ENCODE measurements around the gene TRAF3.
A peak's percentile ranks its signal among the peaks of the same experiment; 100 is the strongest.

The TRAF3 gene

DNA sequence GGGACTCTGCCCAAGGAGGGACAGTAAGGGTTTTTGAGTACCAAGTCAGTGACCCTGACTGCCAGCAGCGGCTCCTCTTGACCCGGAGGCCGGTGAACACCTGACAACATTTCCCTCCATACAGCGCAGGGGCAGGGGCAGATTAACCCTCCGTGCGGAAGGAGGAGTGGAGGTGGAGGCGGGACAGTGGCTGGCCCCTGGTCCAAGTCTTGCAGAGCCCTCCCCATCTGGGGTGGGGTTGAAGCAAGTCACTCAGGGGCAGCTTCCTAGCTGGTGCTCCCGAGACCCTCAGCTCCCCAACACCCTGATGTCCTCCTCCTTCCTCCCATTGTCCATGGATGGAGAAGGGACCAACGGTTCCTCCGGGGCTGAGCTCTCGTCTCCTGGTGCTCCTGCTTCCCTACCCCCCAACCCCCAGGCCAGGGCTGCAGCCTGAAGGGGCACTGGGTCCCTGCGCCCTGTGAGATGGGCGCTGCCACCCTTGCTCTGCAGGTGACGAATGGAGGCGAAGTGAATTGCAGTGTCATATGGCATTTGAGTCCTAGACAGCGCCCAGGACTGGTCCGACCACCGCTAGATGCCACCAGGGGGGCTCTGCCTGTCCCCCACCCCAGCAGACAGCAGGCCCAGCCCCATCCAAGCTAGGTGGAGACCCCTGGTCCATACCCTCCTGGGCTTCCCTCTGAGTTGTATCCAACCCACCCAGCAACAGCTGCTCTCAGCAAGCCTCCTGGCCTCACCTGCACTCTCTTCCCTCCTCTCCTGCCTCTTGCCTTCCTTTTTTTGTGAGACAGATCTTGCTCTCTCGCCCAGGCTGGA lies 138.3 kb downstream of the TRAF3 start:
- H3K4me3 ChIP-seq (ENCODE audit: severe bottlenecking): no peak overlapping the region
- H3K27me3 ChIP-seq (ENCODE audit: insufficient read depth, poor library complexity, severe bottlenecking): no peaks in the 10 kb centered on the region
- no peaks in the 10 kb centered on the region for H3K4me1 ChIP-seq (ENCODE audit: insufficient read depth, poor library complexity, severe bottlenecking)
- peak; percentile 68 for DNase-seq (ENCODE audit: low spot score)
- H3K27ac ChIP-seq (ENCODE audit: poor library complexity, severe bottlenecking): no peak overlapping the region
- H3K36me3 ChIP-seq (ENCODE audit: low read depth): no peaks in the 10 kb centered on the region
- H3K9me3 ChIP-seq (ENCODE audit: severe bottlenecking): no peaks in the 10 kb centered on the region
- TF ChIP-seq, protein P1, sequence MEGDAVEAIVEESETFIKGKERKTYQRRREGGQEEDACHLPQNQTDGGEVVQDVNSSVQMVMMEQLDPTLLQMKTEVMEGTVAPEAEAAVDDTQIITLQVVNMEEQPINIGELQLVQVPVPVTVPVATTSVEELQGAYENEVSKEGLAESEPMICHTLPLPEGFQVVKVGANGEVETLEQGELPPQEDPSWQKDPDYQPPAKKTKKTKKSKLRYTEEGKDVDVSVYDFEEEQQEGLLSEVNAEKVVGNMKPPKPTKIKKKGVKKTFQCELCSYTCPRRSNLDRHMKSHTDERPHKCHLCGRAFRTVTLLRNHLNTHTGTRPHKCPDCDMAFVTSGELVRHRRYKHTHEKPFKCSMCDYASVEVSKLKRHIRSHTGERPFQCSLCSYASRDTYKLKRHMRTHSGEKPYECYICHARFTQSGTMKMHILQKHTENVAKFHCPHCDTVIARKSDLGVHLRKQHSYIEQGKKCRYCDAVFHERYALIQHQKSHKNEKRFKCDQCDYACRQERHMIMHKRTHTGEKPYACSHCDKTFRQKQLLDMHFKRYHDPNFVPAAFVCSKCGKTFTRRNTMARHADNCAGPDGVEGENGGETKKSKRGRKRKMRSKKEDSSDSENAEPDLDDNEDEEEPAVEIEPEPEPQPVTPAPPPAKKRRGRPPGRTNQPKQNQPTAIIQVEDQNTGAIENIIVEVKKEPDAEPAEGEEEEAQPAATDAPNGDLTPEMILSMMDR (IDR thresholded peaks at IDR 0.05; ENCODE audit: poor library complexity, severe bottlenecking): no peak
- ATAC-seq (ENCODE audit: low read depth): no peak

DNA sequence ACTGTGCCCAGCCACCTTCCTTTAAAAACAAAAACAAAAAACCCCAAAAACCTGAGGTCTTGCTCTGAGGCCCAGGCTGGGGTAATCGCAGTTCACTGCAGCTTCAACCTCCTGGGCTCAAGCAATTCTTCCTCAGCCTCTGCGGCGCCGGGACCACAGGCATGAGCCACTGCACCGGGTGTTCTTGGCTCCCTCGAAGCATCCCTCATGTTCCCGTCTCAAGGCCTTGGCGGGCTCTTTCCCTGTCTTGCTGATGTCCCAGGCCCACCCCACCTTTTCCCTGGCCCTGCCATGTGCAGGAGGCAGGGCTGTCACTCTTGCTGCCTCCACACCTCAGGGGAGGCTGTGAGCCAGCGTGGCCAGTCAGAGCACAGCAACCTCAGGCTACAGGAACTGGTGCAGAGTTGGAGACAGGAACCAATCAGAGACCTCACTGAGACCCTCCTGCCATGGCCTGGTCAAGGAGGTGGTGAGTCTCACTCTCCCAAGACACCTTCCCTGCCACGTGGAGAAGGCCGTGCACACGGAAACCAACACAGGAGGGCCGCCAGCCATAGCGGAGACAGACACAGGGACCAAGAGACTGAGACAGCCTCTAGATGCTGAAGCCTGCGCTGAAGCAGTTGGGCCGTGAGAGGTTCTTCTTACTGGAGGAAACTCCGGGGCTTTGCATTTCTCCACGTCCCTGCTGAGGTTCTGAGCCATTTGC lies 139.3 kb downstream of the TRAF3 start:
- Histone ChIP-seq H3K36me3 (ENCODE audit: low read depth) (no peaks in the 10 kb centered on the region), H3K27ac (ENCODE audit: poor library complexity, severe bottlenecking) (no peak overlapping the region), H3K4me3 (ENCODE audit: severe bottlenecking) (no peak overlapping the region), H3K27me3 (ENCODE audit: insufficient read depth, poor library complexity, severe bottlenecking) (no peaks in the 10 kb centered on the region), H3K4me1 (ENCODE audit: insufficient read depth, poor library complexity, severe bottlenecking) (no peaks in the 10 kb centered on the region), H3K9me3 (ENCODE audit: severe bottlenecking) (no peaks in the 10 kb centered on the region)
- TF ChIP-seq, protein P1 (IDR thresholded peaks at IDR 0.05; ENCODE audit: poor library complexity, severe bottlenecking): no peak
- peak; percentile 3; the same call in 1 of the 3 replicates for ATAC-seq (ENCODE audit: low read depth)
- no peak for DNase-seq (ENCODE audit: low spot score)

DNA sequence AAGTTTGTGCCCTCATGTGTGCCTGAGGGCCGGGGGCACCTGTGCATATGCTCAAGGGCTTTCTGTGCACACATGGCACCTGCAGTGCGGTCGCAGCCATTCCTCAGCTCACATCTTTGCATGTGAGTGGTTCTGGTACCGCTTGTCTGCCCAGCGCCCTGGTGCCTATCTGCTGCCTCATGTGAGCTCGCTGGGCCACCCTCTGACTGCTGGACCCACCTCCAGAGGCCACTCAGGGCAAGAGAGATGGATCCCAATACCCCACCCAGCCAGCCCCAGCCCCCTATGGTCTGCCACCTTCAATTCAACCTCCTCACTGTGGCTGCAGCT lies 139.8 kb downstream of the TRAF3 start:
- DNase-seq (ENCODE audit: low spot score) (no peak), ATAC-seq (ENCODE audit: low read depth) (no peak; the same call in 2 of the 3 replicates)
- Histone ChIP-seq H3K36me3 (ENCODE audit: low read depth) (no peaks in the 10 kb centered on the region), H3K27me3 (ENCODE audit: insufficient read depth, poor library complexity, severe bottlenecking) (peaks cover 3% of the 10 kb centered on the region), H3K27ac (ENCODE audit: poor library complexity, severe bottlenecking) (no peak overlapping the region), H3K9me3 (ENCODE audit: severe bottlenecking) (no peaks in the 10 kb centered on the region), H3K4me3 (ENCODE audit: severe bottlenecking) (no peak overlapping the region), H3K4me1 (ENCODE audit: insufficient read depth, poor library complexity, severe bottlenecking) (no peaks in the 10 kb centered on the region)
- TF ChIP-seq, protein P1 (IDR thresholded peaks at IDR 0.05; ENCODE audit: poor library complexity, severe bottlenecking): no peak

DNA sequence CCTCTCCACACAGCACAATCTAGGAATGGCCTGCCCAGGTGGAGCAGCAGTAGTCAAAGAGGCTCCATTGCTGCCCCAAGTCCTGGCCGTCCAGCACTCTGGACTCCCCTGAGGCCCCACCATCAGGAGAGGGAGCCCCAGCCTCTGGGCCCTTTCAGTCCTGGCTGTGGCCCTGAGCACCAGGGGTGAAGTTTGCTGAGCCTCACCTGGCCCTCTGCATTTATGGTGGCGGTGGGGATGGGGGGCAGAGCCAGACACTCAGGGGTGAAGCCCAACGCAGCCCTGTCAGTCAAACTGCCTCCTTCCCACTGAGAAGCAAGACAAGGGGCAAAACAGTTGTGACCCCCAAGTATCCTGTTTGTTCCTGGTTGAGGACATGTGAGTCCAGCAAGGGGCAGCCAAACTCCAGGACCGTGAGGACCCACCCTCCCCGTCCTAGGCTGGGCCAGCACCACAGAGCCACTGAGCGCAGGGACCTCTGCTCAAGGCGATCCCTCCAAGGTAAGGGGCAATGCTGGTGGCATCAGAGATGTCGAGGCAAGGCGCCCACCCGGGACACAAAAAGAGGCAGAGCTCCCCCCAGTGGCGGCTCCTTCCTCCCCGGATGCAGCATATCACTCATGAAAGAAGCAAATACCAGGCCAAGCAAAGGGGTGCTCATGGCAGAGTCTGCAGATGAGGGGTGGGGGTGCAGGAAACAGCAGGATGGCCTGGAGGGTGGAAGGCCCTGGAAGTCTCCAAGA lies 140.4 kb downstream of the TRAF3 start:
- no peak overlapping the region for H3K4me3 ChIP-seq (ENCODE audit: severe bottlenecking)
- H3K27me3 ChIP-seq (ENCODE audit: insufficient read depth, poor library complexity, severe bottlenecking): peaks cover 9% of the 10 kb centered on the region
- H3K9me3 ChIP-seq (ENCODE audit: severe bottlenecking): no peaks in the 10 kb centered on the region
- no peaks in the 10 kb centered on the region for H3K36me3 ChIP-seq (ENCODE audit: low read depth)
- ATAC-seq (ENCODE audit: low read depth) (peak; percentile 6; the same call in 1 of the 3 replicates), DNase-seq (ENCODE audit: low spot score) (peak; percentile 67)
- H3K27ac ChIP-seq (ENCODE audit: poor library complexity, severe bottlenecking): no peak overlapping the region
- H3K4me1 ChIP-seq (ENCODE audit: insufficient read depth, poor library complexity, severe bottlenecking): no peaks in the 10 kb centered on the region
- TF ChIP-seq, protein P1 (IDR thresholded peaks at IDR 0.05; ENCODE audit: poor library complexity, severe bottlenecking): peak; percentile 54
